ENCODE data around the gene TBX1.

- TF ChIP-seq CTCF (IDR thresholded peaks at IDR 0.05 in 2 of 3, conservative IDR thresholded peaks at IDR 0.05 in 1 of 3; ENCODE audit: borderline replicate concordance in 1 of 3, insufficient read depth in 1 of 3, low read depth in 2 of 3, low read length in 2 of 3) = peak in 1 of 3 experiments; percentile 27; a peak in 2 of 6 replicates
- no peak for TF ChIP-seq SIN3A (IDR thresholded peaks at IDR 0.05; ENCODE audit: low read depth)
- TF ChIP-seq CEBPB (IDR thresholded peaks at IDR 0.05; ENCODE audit: low read depth) = no peak
- no peak for TF ChIP-seq POLR2A (IDR thresholded peaks at IDR 0.05; ENCODE audit: borderline replicate concordance, extremely low read depth, insufficient read depth, insufficient read length)
- TF ChIP-seq YY1 (IDR thresholded peaks at IDR 0.05; ENCODE audit: extremely low read depth, insufficient replicate concordance, low read depth, low read length) = no peak
- no peak for TF ChIP-seq POLR2AphosphoS5 (IDR thresholded peaks at IDR 0.05; ENCODE audit: low read depth, low read length)
- TF ChIP-seq EZH2 (IDR thresholded peaks at IDR 0.05) = no peak
- TF ChIP-seq REST (IDR thresholded peaks at IDR 0.05; ENCODE audit: low read depth) = no peak
- no peak for TF ChIP-seq SP1 (IDR thresholded peaks at IDR 0.05; ENCODE audit: low read depth)
- no peak; the same call in 1 of the 2 replicates for TF ChIP-seq RAD21 (IDR thresholded peaks at IDR 0.05; ENCODE audit: low read depth)
Observed at GRCh38 chr22:19723983-19724827, 36.4 kb upstream of the TBX1 start.

All from HCT116 (cell line).